Right atrium auricular region (tissue), 2 donors: ENCODE data around the gene CXorf51A. TPM values are rescaled to one million over a fixed set of nuclear protein-coding genes. Genes with fewer than 3 reads are reported as not detected.
"Not testable (repeated sequence)": the region's sequence is repeated elsewhere in the genome, so short reads cannot be mapped to it uniquely, and the experiment has no call there.

ENCODE experiments used
- DNase-seq: peaks from one replicate; pipeline ENCODE4 v3.0.0-alpha.2; 2019; ENCODE audit warnings: low spot score
- H3K27ac ChIP-seq, 2 donors: fragments of 200-600 bp; sonication (generic); 1 replicate in 1 of 2; 2 replicates in 1 of 2; pipeline ENCODE4 v1.5.1; 2016 to 2019
- H3K27me3 ChIP-seq, 2 donors: fragments of 200-600 bp; sonication (generic); one replicate each; pipeline versions ENCODE4 v1.5.1 to v1.6.0; 2017 to 2019
- H3K36me3 ChIP-seq: fragments of 200-600 bp; sonication (generic); one replicate; pipeline ENCODE4 v1.5.1; 2016
- H3K4me1 ChIP-seq, 2 donors: fragments of 200-600 bp; sonication (generic); one replicate each; pipeline versions ENCODE4 v1.5.1 to v1.6.0; 2017 to 2019
- H3K4me3 ChIP-seq, 2 donors: fragments of 200-600 bp; sonication (generic); 1 replicate in 1 of 2; 2 replicates in 1 of 2; pipeline ENCODE4 v1.5.1; 2017 to 2019; ENCODE audit warnings: mild to moderate bottlenecking in 1 of 2, moderate library complexity in 1 of 2
- H3K9me3 ChIP-seq, 2 donors: fragments of 200-600 bp; sonication (generic); one replicate each; pipeline ENCODE4 v1.5.1; 2019
- CTCF ChIP-seq, 2 donors: fragments of 200-600 bp; sonication (generic); IDR thresholded peaks; one replicate each; pipeline ENCODE4 v1.5.1; 2019; ENCODE audit warnings: antibody characterized with exemption in 2 of 2
- total RNA-seq, 2 donors: library from RNA; depleted of rRNA; stranded (reverse); fragments of >200 nt; gene quantifications; one replicate each; pipeline ENCODE4 v1.1.0, GENCODE V29; 2016

The CXorf51A gene
- not detected for total RNA-seq

DNA sequence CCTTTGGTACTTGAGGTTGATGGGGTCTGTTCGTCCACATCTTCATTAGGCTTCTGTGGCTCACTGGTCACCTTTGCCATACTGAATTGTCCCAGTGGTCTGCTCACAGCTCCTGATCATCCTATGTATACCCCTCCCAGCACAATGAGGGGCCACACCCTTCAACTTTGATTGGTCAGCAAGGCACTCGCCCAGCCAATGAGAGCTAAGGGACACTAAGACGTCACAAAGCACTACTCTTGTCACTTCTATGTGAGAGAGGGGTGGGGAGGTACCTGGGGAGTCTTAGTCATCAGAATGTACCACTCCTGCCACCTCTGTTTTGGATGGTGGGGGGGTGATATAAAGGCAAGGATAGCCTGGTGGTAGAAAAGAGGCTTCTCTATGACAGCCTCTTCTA lies at the start of gene CXorf51A:
Gene CXorf51A (minus strand): TSS at position 101 of the 400 bp plus-strand sequence. CDS start 21 bp downstream, at position 80.
- not testable (repeated sequence) for H3K9me3 ChIP-seq, DNase-seq, H3K4me3 ChIP-seq, H3K27me3 ChIP-seq, H3K36me3 ChIP-seq, H3K27ac ChIP-seq, H3K4me1 ChIP-seq

DNA sequence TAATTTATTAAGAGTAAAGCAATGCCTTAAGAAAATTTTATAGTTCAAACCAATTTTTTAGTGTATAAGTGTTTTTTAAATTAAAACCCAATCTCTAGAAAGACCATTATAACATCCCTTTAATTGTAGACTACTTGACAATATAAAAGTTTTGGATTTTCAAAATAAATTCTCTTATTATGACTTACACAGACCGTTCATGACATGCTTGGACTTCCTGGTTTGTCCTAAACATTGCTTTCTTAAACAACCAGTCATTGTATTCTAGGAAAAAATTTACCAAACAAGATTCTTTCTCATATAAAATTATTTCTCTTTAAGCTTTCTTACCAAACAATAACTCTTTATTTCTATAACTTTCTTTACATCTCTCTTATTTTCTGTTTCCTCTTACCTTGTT lies 49.0 kb upstream of the CXorf51A start:
- TF ChIP-seq CTCF (IDR thresholded peaks at IDR 0.05): no peak
- no peak for DNase-seq
- peaks cover 0 to 30% of the 10 kb centered on the region in 2 donors for H3K9me3 ChIP-seq

DNA sequence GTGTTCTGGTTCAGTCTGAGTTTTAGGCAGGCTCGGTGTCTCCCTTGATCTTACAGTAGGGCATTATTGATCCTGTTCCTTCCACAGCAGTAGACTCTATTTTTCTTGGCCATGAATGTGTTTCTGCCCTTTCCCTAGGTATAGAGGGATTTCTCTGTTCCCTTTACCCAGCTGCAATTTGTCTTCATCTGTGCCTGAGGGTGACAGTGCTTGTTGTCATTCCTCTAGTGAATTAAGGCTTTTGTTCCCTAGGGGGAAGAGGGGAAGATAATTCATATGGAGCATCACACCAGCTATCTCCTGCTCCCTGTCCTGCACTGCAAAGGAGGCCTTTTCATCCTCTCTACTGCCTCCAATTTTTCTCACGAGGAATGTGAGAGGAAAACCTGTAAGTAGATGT lies 39.7 kb upstream of the CXorf51A start:
- no peak for DNase-seq
- no peak overlapping the region for H3K27ac ChIP-seq
- H3K4me3 ChIP-seq: no peak overlapping the region
- no peak for TF ChIP-seq CTCF (IDR thresholded peaks at IDR 0.05)
- H3K4me1 ChIP-seq: no peaks in the 10 kb centered on the region
- no peaks in the 10 kb centered on the region for H3K27me3 ChIP-seq
- no peaks in the 10 kb centered on the region for H3K36me3 ChIP-seq
- no peaks in the 10 kb centered on the region for H3K9me3 ChIP-seq

More for the DNA sequence above, 49.0 kb upstream of the CXorf51A start:
- Histone ChIP-seq H3K27me3 (no peaks in the 10 kb centered on the region), H3K36me3 (no peaks in the 10 kb centered on the region), H3K4me3 (no peak overlapping the region), H3K27ac (no peak overlapping the region), H3K4me1 (no peaks in the 10 kb centered on the region)

DNA sequence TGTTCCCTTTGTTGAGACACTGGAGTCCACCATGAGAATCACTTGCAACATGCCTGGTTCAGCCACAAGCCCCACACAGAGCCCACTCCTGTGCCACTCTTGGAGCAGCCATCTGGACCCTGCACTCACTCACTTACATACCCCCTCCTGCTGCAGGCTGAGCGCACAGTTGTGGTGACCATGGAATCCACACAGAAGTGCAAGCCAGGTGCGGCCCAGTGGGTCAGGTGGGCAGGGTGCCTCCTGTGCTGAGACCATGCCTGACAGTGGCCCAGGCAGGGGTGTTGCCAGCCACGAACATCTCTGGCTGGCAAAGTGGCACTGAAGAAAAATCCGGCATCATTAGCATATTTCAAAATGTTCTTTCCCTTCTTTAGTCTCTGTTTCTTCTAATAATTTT lies 17.4 kb upstream of the CXorf51A start:
- no peaks in the 10 kb centered on the region for H3K4me1 ChIP-seq
- no peaks in the 10 kb centered on the region for H3K36me3 ChIP-seq
- H3K27me3 ChIP-seq: no peaks in the 10 kb centered on the region
- no peak for DNase-seq
- no peak overlapping the region for H3K4me3 ChIP-seq
- H3K9me3 ChIP-seq: no peaks in the 10 kb centered on the region
- no peak for TF ChIP-seq CTCF (IDR thresholded peaks at IDR 0.05)
- H3K27ac ChIP-seq: no peak overlapping the region

DNA sequence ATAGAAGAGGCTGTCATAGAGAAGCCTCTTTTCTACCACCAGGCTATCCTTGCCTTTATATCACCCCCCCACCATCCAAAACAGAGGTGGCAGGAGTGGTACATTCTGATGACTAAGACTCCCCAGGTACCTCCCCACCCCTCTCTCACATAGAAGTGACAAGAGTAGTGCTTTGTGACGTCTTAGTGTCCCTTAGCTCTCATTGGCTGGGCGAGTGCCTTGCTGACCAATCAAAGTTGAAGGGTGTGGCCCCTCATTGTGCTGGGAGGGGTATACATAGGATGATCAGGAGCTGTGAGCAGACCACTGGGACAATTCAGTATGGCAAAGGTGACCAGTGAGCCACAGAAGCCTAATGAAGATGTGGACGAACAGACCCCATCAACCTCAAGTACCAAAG lies 5.1 kb downstream of the CXorf51A start, which contains the start of gene CXorf51B:
Gene CXorf51B (plus strand): TSS at position 301 of the 400 bp plus-strand sequence. CDS start 21 bp downstream, at position 322.
- H3K27ac ChIP-seq, H3K4me1 ChIP-seq, H3K27me3 ChIP-seq: not testable (repeated sequence)

More for the DNA sequence above, 5.1 kb downstream of the CXorf51A start, which contains the start of gene CXorf51B:
- H3K4me3 ChIP-seq, H3K9me3 ChIP-seq, H3K36me3 ChIP-seq, DNase-seq: not testable (repeated sequence)

Other genes starting within 250 kb of the CXorf51A start
- not detected for gene CXorf51B, start 5.0 kb downstream of the CXorf51A start, total RNA-seq